HG03097 (cell line): ENCODE measurements around the gene VEGFA.

ENCODE experiments used
- ATAC-seq: cut with Tn5 transposase; IDR thresholded peaks from one replicate; pipeline ENCODE4 v1.9.1; 2021; ENCODE audit not compliant: unreplicated experiment, low FRiP score

Gene VEGFA

DNA sequence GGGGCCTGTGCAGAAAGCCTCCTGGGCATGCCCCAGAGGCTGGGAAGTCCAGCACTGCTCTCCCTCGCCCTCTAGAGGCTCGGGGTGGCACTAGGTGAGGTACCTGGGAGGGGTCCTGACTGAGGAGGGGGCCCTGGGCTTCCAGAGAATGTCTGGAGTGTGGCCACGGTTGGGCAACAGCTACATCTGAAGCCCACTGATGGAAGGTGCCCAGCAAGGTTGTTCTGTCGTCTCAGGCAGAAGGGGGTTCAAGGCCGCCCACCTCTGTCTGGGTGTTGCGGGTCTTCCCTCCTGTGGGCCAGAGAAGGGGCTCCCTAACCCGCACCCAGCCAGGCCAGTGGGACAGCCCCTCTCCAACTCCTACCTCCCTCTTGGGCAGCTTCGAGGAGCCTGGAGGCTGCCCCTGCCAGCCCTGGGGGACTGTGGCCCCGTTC, 11.4 kb upstream of the VEGFA start:
- no peak for ATAC-seq

DNA sequence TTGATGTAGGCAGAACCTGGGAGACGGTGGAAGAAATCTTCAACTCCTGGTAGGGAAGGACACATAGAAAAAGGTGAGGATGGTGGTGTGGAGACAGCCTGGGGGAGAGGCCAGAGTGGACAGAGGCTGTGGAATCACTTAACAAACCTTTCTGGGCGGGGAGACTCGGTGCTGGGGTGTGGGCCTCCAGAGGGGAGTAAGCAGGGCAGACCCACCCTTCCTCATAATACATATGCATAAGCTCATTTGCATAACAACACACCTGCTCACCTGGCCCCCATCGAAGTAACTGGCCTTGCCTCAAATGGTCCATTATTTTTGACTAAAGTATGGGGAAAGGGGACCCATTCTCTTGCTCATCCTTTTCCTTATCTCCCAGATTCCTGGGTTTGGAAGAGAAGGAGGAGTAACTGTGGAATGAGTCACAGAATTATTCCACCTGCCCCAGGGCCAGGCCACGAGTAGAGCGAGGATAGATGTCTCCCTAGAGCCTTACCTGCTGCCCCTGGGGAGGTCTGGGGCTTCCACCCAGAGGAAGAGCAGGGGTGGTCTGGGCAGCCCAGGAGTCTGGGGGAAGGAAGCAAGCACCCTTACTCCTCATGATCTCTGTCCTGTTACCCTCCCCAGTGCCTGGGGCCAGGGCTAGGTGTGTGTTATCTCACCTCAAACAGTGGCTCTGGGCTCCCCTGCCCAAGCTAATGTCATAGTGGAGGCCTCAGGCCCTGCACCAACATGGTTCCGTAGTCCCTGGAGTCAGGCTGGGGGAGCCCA, 10.7 kb upstream of the VEGFA start:
- no peak for ATAC-seq

- ATAC-seq: no peak
Measured at GRCh38 chr6:43759907-43760206, 10.2 kb upstream of the VEGFA start.

DNA sequence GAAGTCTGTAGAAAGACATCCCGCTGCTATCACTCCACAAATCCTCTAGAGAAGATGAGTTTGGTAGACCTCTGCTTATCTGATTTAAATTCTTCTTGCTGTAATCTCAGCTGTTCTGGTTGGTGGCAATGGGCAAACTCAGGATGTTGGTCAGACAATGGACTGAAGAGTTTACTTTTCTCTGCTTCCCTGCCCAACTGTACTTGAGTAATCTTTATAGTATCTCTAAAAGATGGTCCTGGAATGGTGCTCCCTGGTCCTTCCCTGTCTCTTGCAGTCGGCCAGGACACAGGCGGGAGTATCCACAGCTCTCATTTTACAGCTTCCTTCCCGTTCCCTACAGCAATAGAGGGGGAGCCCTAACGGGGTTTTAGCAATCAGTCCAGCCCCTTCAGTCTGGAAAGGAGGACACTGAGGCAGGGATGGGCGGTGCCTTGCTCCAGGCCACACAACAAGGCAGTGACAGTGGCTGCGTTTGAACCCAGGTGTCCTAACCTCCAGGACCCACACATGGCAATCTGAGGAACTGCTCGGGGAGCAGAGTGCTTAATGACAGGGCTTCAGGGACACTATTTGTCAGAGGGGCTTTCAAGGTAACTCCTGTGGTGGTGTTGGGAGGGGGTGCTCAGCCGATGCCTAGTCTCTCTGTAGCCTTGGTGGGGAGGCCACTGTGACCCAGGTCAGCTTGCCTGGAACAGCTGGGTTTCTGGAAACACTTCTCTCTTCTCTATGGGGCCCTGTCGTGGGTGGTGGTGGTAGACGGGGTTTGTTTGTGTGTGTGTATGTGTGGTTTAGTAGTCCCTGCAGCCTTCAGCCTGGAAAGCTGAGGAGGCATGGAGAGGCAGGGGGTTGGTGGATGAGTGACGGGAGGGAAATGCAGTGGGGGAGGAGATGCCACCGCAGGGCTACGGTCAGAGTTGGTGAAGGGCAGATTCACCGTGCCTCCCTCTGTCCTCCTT, 9.5 kb upstream of the VEGFA start:
- no peak for ATAC-seq

DNA sequence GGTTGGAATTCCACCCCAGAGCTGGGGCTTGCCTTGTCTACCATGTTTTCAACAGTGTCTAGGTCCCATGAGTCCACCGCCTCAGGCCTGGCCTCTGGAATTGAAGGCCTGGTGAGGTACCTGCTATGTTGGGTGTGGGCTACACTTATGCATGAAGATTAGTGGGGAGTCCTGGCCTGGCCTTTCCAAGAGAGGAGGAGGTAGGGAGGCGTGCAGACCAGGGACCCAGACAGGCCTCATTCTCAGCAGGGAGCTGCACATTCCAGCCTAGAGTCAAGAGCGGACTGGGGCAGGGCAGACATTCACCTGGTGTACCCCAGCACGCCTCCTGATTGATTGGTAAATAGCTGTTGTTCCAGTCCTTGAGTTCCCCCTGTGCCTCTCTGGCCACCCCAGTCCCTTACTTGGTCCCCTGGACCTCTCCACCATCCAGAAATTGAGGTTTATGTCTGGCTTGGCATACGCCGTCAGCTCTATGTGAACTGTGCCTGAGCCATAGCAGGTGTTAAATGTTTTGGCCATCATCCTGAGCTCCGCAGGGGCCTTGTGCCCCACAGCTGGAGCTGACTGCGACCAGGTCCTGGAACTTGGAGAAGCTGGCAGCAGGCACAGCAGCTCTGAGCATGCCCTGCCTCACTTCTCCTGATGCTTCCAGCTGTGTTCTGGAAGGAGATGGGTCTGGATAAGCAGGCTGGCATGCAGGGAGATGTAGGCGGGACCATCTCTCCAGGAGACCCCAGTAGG, 8.2 kb upstream of the VEGFA start:
- ATAC-seq: no peak

DNA sequence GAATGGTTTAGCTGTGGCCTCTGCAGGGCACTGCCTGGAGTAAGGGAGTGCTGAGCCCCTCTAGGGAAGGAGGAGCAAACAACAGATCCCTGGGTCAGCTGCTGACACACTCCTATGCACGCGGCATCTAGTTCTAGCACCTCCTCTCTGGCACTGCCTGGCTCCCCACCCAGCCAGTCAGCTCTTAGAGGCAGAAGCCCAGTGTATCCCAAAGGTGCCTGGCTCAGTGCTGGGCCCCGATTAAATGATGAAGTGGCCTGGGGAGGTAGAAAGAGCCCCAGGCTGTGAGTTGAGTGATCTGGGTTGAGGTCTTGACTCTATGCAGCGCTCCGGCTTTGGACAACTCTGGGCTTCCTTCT, 7.6 kb upstream of the VEGFA start:
- ATAC-seq: no peak

DNA sequence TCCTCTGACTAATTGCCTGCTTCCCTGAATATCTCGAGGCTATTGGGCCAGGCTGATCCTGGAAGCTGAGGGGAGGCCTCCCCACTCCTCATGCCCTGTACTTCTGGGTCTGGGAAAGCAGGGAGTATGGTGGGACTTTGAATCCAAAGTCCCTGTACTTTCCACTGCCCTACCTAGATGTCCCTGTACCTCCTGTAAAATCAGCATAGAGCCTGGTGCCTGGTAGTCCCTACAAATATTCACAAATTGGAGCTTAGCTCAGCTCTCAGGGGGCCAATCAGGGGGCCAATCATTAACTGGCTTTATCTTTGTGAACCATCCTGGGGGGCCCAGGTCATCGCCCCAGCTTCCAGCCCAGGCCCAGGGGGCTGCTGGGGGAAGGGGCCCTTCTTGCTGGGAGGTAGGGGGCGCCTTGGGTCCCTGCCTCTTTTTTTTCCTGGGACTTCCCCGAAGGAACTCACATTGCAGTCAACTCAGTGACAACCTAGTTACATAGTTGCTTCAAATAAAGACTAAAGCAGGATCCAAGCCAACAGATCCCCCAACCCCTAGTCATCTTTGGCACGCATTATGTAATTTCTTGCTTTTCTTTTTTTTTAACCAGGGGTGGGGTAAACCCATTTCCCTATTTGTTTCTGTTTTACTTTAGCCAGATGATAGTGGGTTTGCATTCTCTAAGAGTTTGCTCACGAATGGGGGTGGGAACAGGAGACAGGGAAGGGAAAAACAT, 6.9 kb upstream of the VEGFA start:
- ATAC-seq: no peak

DNA sequence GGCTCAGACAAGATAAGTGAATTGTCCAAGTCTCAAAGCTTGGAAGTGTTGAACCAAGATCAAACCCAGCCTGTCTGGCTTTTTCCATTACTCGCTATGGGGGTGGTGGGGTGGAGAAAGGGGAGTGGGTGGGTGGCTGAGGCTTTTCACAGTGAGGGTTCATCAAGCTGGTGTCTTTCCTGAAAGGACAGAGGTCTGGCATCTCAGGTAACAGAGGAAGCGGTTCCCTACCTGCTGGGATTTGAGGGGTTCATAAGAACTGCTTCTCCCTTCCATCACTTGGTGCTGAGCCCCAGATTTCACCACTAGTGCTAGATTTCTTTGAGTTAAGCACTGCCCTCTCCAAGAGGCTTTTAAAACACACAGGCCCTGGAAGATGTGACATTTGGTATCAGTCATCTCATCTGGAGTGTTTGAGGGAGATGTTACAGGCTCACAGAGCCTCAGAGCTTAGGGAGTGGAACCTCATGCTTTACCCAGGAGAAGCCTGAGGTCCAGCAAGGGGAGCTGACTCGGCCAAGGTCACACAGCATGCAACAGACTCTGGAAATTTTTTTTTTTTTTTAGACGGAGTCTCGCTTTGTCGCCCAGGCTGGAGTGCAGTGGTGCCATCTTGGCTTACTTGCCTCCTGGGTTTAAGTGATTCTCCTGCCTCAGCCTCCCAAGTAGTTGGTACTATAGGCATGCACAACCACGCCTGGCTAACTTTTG, 6.0 kb upstream of the VEGFA start:
- no peak for ATAC-seq

DNA sequence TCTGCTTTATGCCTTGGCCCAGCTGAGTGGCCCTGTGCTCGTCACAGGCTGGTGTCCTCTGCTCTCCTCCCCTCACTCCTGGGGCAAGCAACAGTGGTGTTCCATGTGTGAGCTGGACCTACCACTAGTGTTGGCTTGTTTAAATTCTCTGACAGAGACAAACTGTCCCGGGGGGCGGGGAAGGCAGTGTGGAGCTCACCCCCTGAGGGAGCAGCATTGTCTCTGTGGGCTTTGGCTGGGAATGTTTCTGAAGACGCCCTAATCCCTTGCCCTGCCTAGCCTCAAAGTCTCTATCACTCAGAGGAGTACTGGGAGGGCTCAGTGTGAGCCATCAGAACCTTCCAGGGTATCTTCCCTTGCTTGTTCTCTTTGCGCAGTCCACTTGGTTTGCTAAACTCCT, 5.2 kb upstream of the VEGFA start:
- ATAC-seq: no peak

GRCh38 chr6:43765776-43766499, 4.1 kb upstream of the VEGFA start:
- ATAC-seq: no peak

GRCh38 chr6:43766500-43766853, 3.5 kb upstream of the VEGFA start:
- no peak for ATAC-seq

- ATAC-seq: no peak
Measured at GRCh38 chr6:43766964-43767461, 3.0 kb upstream of the VEGFA start.

GRCh38 chr6:43767553-43768505, 2.2 kb upstream of the VEGFA start:
- no peak for ATAC-seq

DNA sequence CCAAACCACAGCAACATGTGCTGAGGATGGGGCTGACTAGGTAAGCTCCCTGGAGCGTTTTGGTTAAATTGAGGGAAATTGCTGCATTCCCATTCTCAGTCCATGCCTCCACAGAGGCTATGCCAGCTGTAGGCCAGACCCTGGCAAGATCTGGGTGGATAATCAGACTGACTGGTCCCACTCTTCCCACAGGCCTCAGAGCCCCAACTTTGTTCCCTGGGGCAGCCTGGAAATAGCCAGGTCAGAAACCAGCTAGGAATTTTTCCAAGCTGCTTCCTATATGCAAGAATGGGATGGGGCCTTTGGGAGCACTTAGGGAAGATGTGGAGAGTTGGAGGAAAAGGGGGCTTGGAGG, 1.5 kb upstream of the VEGFA start:
- ATAC-seq: no peak

DNA sequence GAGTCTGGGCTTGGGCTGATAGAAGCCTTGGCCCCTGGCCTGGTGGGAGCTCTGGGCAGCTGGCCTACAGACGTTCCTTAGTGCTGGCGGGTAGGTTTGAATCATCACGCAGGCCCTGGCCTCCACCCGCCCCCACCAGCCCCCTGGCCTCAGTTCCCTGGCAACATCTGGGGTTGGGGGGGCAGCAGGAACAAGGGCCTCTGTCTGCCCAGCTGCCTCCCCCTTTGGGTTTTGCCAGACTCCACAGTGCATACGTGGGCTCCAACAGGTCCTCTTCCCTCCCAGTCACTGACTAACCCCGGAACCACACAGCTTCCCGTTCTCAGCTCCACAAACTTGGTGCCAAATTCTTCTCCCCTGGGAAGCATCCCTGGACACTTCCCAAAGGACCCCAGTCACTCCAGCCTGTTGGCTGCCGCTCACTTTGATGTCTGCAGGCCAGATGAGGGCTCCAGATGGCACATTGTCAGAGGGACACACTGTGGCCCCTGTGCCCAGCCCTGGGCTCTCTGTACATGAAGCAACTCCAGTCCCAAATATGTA, 957 bp upstream of the VEGFA start:
- no peak for ATAC-seq

DNA sequence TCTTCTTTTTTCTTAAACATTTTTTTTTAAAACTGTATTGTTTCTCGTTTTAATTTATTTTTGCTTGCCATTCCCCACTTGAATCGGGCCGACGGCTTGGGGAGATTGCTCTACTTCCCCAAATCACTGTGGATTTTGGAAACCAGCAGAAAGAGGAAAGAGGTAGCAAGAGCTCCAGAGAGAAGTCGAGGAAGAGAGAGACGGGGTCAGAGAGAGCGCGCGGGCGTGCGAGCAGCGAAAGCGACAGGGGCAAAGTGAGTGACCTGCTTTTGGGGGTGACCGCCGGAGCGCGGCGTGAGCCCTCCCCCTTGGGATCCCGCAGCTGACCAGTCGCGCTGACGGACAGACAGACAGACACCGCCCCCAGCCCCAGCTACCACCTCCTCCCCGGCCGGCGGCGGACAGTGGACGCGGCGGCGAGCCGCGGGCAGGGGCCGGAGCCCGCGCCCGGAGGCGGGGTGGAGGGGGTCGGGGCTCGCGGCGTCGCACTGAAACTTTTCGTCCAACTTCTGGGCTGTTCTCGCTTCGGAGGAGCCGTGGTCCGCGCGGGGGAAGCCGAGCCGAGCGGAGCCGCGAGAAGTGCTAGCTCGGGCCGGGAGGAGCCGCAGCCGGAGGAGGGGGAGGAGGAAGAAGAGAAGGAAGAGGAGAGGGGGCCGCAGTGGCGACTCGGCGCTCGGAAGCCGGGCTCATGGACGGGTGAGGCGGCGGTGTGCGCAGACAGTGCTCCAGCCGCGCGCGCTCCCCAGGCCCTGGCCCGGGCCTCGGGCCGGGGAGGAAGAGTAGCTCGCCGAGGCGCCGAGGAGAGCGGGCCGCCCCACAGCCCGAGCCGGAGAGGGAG, 580 bp downstream of the VEGFA start:
- no peak for ATAC-seq

- no peak for ATAC-seq
Measured at GRCh38 chr6:43771210-43771857, 1.3 kb downstream of the VEGFA start.
